ENCODE measurements around the gene PPM1J.

Gene PPM1J

DNA sequence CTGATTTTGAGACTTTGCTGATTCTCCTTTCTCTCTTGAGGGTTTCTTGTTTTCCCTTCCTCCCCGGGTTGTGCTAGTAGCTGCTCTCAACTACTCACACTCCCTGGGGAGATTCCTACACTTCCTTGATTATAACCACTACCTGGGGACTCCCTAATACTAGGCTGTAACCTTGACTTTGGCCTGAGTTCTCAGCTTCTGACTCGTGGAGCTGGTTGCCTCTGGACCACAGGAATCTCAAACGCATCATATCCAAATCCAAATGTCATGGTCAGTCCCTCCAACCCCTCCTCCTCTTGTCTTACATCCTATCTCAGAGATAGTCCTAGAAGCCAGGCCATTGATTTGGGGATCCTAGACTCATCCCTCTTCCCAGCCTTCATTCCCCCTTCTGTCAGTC is 28.7 kb downstream of the PPM1J start:
- no peaks in the 10 kb centered on the region for H3K79me2 ChIP-seq (ENCODE audit: insufficient read depth, low read length)
- H2AFZ ChIP-seq (ENCODE audit: low read depth, low read length, severe bottlenecking) = no peak overlapping the region
- H3K36me3 ChIP-seq (ENCODE audit: low read length) = no peaks in the 10 kb centered on the region
- no peaks in the 10 kb centered on the region for H3K9me3 ChIP-seq (ENCODE audit: insufficient read depth, low read length)
- no peak for TF ChIP-seq EZH2phosphoT487 (conservative IDR thresholded peaks at IDR 0.05; ENCODE audit: low read length)
- TF ChIP-seq, protein P1, sequence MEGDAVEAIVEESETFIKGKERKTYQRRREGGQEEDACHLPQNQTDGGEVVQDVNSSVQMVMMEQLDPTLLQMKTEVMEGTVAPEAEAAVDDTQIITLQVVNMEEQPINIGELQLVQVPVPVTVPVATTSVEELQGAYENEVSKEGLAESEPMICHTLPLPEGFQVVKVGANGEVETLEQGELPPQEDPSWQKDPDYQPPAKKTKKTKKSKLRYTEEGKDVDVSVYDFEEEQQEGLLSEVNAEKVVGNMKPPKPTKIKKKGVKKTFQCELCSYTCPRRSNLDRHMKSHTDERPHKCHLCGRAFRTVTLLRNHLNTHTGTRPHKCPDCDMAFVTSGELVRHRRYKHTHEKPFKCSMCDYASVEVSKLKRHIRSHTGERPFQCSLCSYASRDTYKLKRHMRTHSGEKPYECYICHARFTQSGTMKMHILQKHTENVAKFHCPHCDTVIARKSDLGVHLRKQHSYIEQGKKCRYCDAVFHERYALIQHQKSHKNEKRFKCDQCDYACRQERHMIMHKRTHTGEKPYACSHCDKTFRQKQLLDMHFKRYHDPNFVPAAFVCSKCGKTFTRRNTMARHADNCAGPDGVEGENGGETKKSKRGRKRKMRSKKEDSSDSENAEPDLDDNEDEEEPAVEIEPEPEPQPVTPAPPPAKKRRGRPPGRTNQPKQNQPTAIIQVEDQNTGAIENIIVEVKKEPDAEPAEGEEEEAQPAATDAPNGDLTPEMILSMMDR (IDR thresholded peaks at IDR 0.05; ENCODE audit: insufficient read depth, low read length, poor library complexity, severe bottlenecking) = no peak
- no peak overlapping the region for H3K27ac ChIP-seq (ENCODE audit: low read depth, low read length)
- H3K9ac ChIP-seq (ENCODE audit: low read length) = no peak overlapping the region
- H3K27me3 ChIP-seq (ENCODE audit: low read length) = no peaks in the 10 kb centered on the region
- no peaks in the 10 kb centered on the region for H3F3A ChIP-seq (ENCODE audit: insufficient read depth)
- no peaks in the 10 kb centered on the region for H4K20me1 ChIP-seq (ENCODE audit: low read depth, low read length)
- no peak overlapping the region for H3K4me2 ChIP-seq (ENCODE audit: low read depth, low read length, poor library complexity, severe bottlenecking)
- H3K4me3 ChIP-seq (ENCODE audit: insufficient read depth, low read length, poor library complexity, severe bottlenecking) = no peak overlapping the region
- no peaks in the 10 kb centered on the region for H3K9me2 ChIP-seq (replicated peaks; ENCODE audit: insufficient read depth, low read length)

DNA sequence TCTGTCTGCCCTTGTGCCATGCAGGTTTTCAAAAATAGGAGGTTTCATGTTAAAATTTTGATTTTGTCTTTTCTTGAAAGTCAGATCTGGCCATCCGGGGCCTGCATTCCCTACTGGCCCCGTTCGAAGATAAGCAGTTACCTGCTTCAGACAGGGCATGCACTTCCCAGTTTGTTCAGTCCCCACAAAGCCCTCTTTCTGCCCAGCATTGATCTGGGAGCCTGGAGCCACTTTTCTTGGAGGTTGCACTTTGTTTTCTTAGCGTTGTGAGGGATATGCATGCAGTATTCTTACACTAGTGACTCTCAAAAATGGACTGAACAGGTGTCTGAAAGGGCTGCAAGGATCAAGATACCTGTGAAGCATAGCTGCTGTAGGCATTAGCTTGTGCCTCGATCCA is 29.2 kb downstream of the PPM1J start:
- Histone ChIP-seq H3F3A (ENCODE audit: insufficient read depth) (no peaks in the 10 kb centered on the region), H3K9me3 (ENCODE audit: insufficient read depth, low read length) (no peaks in the 10 kb centered on the region), H3K27me3 (ENCODE audit: low read length) (no peaks in the 10 kb centered on the region), H3K4me2 (ENCODE audit: low read depth, low read length, poor library complexity, severe bottlenecking) (no peak overlapping the region), H2AFZ (ENCODE audit: low read depth, low read length, severe bottlenecking) (no peak overlapping the region), H4K20me1 (ENCODE audit: low read depth, low read length) (no peaks in the 10 kb centered on the region), H3K79me2 (ENCODE audit: insufficient read depth, low read length) (no peaks in the 10 kb centered on the region), H3K27ac (ENCODE audit: low read depth, low read length) (no peak overlapping the region), H3K4me3 (ENCODE audit: insufficient read depth, low read length, poor library complexity, severe bottlenecking) (no peak overlapping the region), H3K36me3 (ENCODE audit: low read length) (no peaks in the 10 kb centered on the region), H3K9me2 (replicated peaks; ENCODE audit: insufficient read depth, low read length) (no peaks in the 10 kb centered on the region), H3K9ac (ENCODE audit: low read length) (no peak overlapping the region)
- TF ChIP-seq EZH2phosphoT487 (conservative IDR thresholded peaks at IDR 0.05; ENCODE audit: low read length) = no peak
- TF ChIP-seq, protein P1 (IDR thresholded peaks at IDR 0.05; ENCODE audit: insufficient read depth, low read length, poor library complexity, severe bottlenecking) = no peak

DNA sequence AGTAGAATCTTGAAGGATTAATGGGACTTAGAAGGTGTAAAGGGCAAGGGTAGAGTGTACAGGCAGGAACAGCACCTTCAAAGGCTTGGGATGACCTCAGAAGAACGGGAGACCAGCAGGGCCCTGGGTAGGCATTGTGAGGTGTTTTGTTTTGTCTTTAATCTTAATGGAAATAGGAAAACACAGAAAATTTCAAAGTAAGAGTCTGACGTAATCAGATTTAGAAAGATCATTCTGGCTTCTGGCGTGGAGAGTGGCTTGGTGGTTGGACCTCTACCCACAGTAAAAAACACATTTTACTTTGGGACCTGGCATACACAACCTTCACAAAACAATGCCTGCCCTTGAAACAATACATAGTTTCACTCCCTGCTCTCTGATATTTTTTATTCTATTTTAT is 36.5 kb downstream of the PPM1J start:
- no peak overlapping the region for H2AFZ ChIP-seq (ENCODE audit: low read depth, low read length, severe bottlenecking)
- H3K4me2 ChIP-seq (ENCODE audit: low read depth, low read length, poor library complexity, severe bottlenecking) = no peak overlapping the region
- no peak overlapping the region for H3K27ac ChIP-seq (ENCODE audit: low read depth, low read length)
- H3K27me3 ChIP-seq (ENCODE audit: low read length) = no peaks in the 10 kb centered on the region
- H3K36me3 ChIP-seq (ENCODE audit: low read length) = no peaks in the 10 kb centered on the region
- no peaks in the 10 kb centered on the region for H3K79me2 ChIP-seq (ENCODE audit: insufficient read depth, low read length)
- H4K20me1 ChIP-seq (ENCODE audit: low read depth, low read length) = no peaks in the 10 kb centered on the region
- H3K9me3 ChIP-seq (ENCODE audit: insufficient read depth, low read length) = no peaks in the 10 kb centered on the region
- no peak overlapping the region for H3K9ac ChIP-seq (ENCODE audit: low read length)
- H3F3A ChIP-seq (ENCODE audit: insufficient read depth) = peaks cover 5% of the 10 kb centered on the region
- no peaks in the 10 kb centered on the region for H3K9me2 ChIP-seq (replicated peaks; ENCODE audit: insufficient read depth, low read length)
- no peak overlapping the region for H3K4me3 ChIP-seq (ENCODE audit: insufficient read depth, low read length, poor library complexity, severe bottlenecking)
- TF ChIP-seq, protein P1 (IDR thresholded peaks at IDR 0.05; ENCODE audit: insufficient read depth, low read length, poor library complexity, severe bottlenecking) = no peak
- no peak for TF ChIP-seq EZH2phosphoT487 (conservative IDR thresholded peaks at IDR 0.05; ENCODE audit: low read length)
